Activated B cell treated with CpG ODN at 0.5 μM for 24 hours (primary cell): Measurements from ENCODE around the gene GPBAR1. TPM values are rescaled to one million over a fixed set of nuclear protein-coding genes. Genes with fewer than 3 reads are reported as not detected.

Experiments used
- ATAC-seq: fragments of 200-7000 bp; cut with Tn5 transposase; one replicate; pipeline ENCODE4 v1.10.0; 2021; ENCODE audit warnings: low read depth, mild to moderate bottlenecking, moderate library complexity
- CTCF ChIA-PET: fragments of 350-600 bp; sonication (Branson Sonifier 250); formaldehyde crosslinking; loops from one replicate; lab custom pipeline; 2021; ENCODE audit warnings: antibody characterized with exemption; lab: Charles Lee
- POLR2A ChIA-PET: fragments of 350-600 bp; sonication (Branson Sonifier 250); formaldehyde crosslinking; loops from one replicate; lab custom pipeline; 2021; ENCODE audit warnings: antibody characterized with exemption; lab: Charles Lee
- DNase-seq: peaks from one replicate; pipeline ENCODE4 v3.0.0; 2022
- H3K27ac Mint-ChIP-seq: one replicate; pipeline ENCODE4 v1.8.0; 2020; ENCODE audit warnings: mixed read lengths
- H3K27me3 Mint-ChIP-seq: one replicate; pipeline ENCODE4 v1.8.0; 2021; ENCODE audit warnings: mixed read lengths
- H3K36me3 Mint-ChIP-seq: one replicate; pipeline ENCODE4 v1.8.0; 2021; ENCODE audit warnings: low read depth, mixed read lengths
- H3K4me1 Mint-ChIP-seq: one replicate; pipeline ENCODE4 v1.8.0; 2021; ENCODE audit warnings: mixed read lengths
- H3K4me3 Mint-ChIP-seq: one replicate; pipeline ENCODE4 v1.8.0; 2020; ENCODE audit warnings: mild to moderate bottlenecking, mixed read lengths
- H3K9me3 Mint-ChIP-seq: one replicate; pipeline ENCODE4 v1.8.0; 2020; ENCODE audit warnings: mixed read lengths
- intact Hi-C: fragments of 100-400 bp; cut with micrococcal nuclease; formaldehyde crosslinking; loops from one replicate; pipeline ENCODE4 v1.15.1; 2024
- total RNA-seq: library from RNA; stranded (reverse); gene quantifications from 2 replicates; pipeline ENCODE4 v1.2.3, GENCODE V29; 2022
- TF ChIP-seq, protein P1 (sequence below): fragments of 200-600 bp; IDR thresholded peaks from one replicate; pipeline ENCODE4 v1.8.0; 2022; ENCODE audit warnings: antibody characterized with exemption, mild to moderate bottlenecking

GPBAR1 gene
- total RNA-seq, 1 donor from 2014 or later: 0.67 TPM

- ATAC-seq (peak; percentile 26), DNase-seq (no peak)
- CTCF ChIA-PET: interaction anchor here (0.6 kb wide), 1 partner anchor 90 kb away, joined by 3 read pairs; no protein-coding TSS in a partner anchor
- intact Hi-C loops: no loop called here
- POLR2A ChIA-PET: interaction anchor here (1.6 kb wide), 2 partner anchors 26 to 67 kb away, joined by 3 to 5 read pairs; no protein-coding TSS in a partner anchor
- Mint-ChIP-seq H3K4me1 (peaks cover 92% of the 10 kb centered on the region), H3K4me3 (peak overlapping the region; percentile 60), H3K27ac (peak overlapping the region; percentile 65), H3K36me3 (peaks cover 85% of the 10 kb centered on the region), H3K9me3 (no peaks in the 10 kb centered on the region), H3K27me3 (no peaks in the 10 kb centered on the region)
- TF ChIP-seq, protein P1, sequence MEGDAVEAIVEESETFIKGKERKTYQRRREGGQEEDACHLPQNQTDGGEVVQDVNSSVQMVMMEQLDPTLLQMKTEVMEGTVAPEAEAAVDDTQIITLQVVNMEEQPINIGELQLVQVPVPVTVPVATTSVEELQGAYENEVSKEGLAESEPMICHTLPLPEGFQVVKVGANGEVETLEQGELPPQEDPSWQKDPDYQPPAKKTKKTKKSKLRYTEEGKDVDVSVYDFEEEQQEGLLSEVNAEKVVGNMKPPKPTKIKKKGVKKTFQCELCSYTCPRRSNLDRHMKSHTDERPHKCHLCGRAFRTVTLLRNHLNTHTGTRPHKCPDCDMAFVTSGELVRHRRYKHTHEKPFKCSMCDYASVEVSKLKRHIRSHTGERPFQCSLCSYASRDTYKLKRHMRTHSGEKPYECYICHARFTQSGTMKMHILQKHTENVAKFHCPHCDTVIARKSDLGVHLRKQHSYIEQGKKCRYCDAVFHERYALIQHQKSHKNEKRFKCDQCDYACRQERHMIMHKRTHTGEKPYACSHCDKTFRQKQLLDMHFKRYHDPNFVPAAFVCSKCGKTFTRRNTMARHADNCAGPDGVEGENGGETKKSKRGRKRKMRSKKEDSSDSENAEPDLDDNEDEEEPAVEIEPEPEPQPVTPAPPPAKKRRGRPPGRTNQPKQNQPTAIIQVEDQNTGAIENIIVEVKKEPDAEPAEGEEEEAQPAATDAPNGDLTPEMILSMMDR: no peak
These were observed 37.8 kb upstream of the GPBAR1 start for GRCh38 chr2:218223046-218223445.

- TF ChIP-seq, protein P1: no peak
- no peaks in the 10 kb centered on the region for H3K9me3 Mint-ChIP-seq
- no peaks in the 10 kb centered on the region for H3K27me3 Mint-ChIP-seq
- H3K4me1 Mint-ChIP-seq: peaks cover 95% of the 10 kb centered on the region
- POLR2A ChIA-PET: no interaction called here
- CTCF ChIA-PET: no interaction called here
- H3K36me3 Mint-ChIP-seq: peaks cover 87% of the 10 kb centered on the region
- ATAC-seq (no peak), DNase-seq (no peak)
- H3K27ac Mint-ChIP-seq: peak overlapping the region; percentile 37
- intact Hi-C loops: no loop called here
- H3K4me3 Mint-ChIP-seq: peak overlapping the region; percentile 25
These were observed 36.6 kb upstream of the GPBAR1 start for GRCh38 chr2:218224186-218224585.

DNA sequence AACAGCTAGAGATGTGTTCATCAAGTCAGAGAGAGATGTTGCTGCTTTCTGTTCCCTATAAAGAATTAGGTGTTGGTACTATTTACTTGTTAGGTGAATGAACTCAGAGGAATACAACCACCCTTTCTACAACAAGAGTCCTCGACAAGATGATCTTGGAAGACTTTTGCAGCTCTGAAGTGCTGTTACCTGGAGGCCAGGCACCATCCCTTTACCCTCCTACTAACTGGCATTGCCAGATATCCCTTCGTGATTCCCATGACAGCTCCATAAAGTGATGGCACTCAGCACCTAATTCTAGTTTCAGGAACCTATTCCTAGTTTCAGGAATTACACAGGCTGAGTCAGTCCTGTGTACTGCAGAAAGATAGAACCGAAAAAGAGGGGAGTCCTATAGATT lies 33.9 kb upstream of the GPBAR1 start:
- TF ChIP-seq, protein P1: no peak
- ATAC-seq: no peak
- Mint-ChIP-seq H3K27ac (peak overlapping the region; percentile 80), H3K36me3 (peaks cover 84% of the 10 kb centered on the region), H3K4me1 (peaks cover 91% of the 10 kb centered on the region), H3K9me3 (no peaks in the 10 kb centered on the region), H3K27me3 (no peaks in the 10 kb centered on the region), H3K4me3 (no peak overlapping the region)
- ChIA-PET CTCF (interaction anchor here (1.5 kb wide), 1 partner anchor 30 kb away, joined by 5 read pairs; no protein-coding TSS in a partner anchor), POLR2A (interaction anchor here (1.0 to 10.1 kb wide), 3 partner anchors 9 to 43 kb away, joined by 3 to 211 read pairs (median 4); partner anchors contain the start of genes AAMP, ARPC2 and PNKD)
- intact Hi-C loops: no loop called here
- no peak for DNase-seq

DNA sequence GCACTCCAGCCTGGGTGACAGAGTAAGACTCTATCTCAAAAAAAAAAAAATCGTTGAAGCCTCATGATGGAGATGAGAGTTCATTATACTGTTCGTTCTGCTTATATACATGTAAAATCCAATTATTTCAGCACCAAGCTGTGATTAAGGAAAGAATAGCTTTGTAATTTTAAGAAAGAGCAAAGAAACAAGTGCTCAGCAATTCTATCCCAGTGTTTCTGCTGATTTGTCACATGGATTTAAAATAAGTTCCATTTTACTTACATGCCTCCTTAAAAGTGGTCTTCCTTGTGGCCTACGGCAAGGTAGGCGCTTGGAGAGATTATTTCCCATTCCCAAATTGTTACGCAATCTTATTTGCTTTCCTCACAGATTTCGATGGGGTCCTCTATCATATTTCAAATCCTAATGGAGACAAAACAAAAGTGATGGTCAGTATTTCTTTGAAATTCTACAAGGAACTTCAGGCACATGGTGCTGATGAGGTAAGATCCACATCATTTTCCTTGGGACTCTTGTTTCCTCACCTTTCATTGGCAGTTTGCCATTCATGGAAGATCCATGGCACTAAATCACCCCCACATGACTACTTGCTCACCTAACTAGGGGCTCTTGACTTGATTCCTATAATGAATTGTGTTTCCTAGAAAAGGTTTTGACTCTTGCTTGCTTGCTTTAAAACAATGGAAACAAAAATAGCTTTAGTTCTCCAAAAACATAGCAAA lies 32.3 kb upstream of the GPBAR1 start:
- intact Hi-C loops: loop anchor here (1.0 to 2.0 kb wide), 4 partner anchors 10 to 42 kb away; no protein-coding TSS in a partner anchor
- TF ChIP-seq, protein P1: no peak
- Mint-ChIP-seq H3K27ac (peak overlapping the region; percentile 87), H3K4me1 (peaks cover 75% of the 10 kb centered on the region), H3K36me3 (peaks cover 85% of the 10 kb centered on the region), H3K27me3 (no peaks in the 10 kb centered on the region), H3K9me3 (no peaks in the 10 kb centered on the region), H3K4me3 (peak overlapping the region; percentile 56)
- CTCF ChIA-PET: interaction anchor here (3.0 to 3.3 kb wide), 2 partner anchors 9 to 29 kb away, joined by 21 to 23 read pairs; no protein-coding TSS in a partner anchor
- ATAC-seq: no peak
- POLR2A ChIA-PET: interaction anchor here (0.5 to 10.1 kb wide), 8 partner anchors 10 to 59 kb away, joined by 3 to 211 read pairs (median 6); partner anchors contain the start of genes AAMP, ARPC2 and PNKD
- no peak for DNase-seq

- no peak for DNase-seq
- CTCF ChIA-PET: interaction anchor here (0.9 to 3.3 kb wide), 3 partner anchors 9 to 42 kb away, joined by 4 to 23 read pairs (median 21); no protein-coding TSS in a partner anchor
- H3K36me3 Mint-ChIP-seq: peaks cover 86% of the 10 kb centered on the region
- POLR2A ChIA-PET: interaction anchor here (0.7 to 10.1 kb wide), 12 partner anchors 9 to 1000 kb away, joined by 3 to 211 read pairs (median 5); partner anchors contain the start of genes AAMP, ANKZF1, ARPC2 and ATG9A
- intact Hi-C loops: loop anchor here (1.0 to 2.0 kb wide), 4 partner anchors 11 to 43 kb away; no protein-coding TSS in a partner anchor
- H3K27ac Mint-ChIP-seq: peak overlapping the region; percentile 87
- ATAC-seq: peak; percentile 91
- H3K4me1 Mint-ChIP-seq: peaks cover 67% of the 10 kb centered on the region
- H3K9me3 Mint-ChIP-seq: no peaks in the 10 kb centered on the region
- TF ChIP-seq, protein P1: no peak
- H3K27me3 Mint-ChIP-seq: no peaks in the 10 kb centered on the region
- peak overlapping the region; percentile 56 for H3K4me3 Mint-ChIP-seq
These were observed 31.6 kb upstream of the GPBAR1 start for GRCh38 chr2:218229239-218229638.
